Transverse colon (tissue), 4 donors: ENCODE measurements around the gene LAMTOR5. TPM values are rescaled to one million over a fixed set of nuclear protein-coding genes. Genes with fewer than 3 reads are reported as not detected.
"Not testable (repeated sequence)": the region's sequence is repeated elsewhere in the genome, so short reads cannot be mapped to it uniquely, and the experiment has no call there.

Experiments used
- DNase-seq: peaks from one replicate; pipeline ENCODE4 v3.0.0-alpha.2; 2019
- H3K27ac ChIP-seq, 4 donors: fragments of 200-600 bp; sonication (generic); 2 replicates each; pipeline ENCODE4 v1.5.1; 2016 to 2018; ENCODE audit warnings: inconsistent platforms in 4 of 4
- H3K27me3 ChIP-seq: fragments of 200-600 bp; sonication (generic); 2 replicates; pipeline ENCODE4 v1.5.1; 2017; ENCODE audit warnings: inconsistent platforms
- H3K36me3 ChIP-seq, 4 donors: fragments of 200-600 bp; sonication (generic); 2 replicates each; pipeline ENCODE4 v1.5.1; 2017 to 2019; ENCODE audit warnings: inconsistent platforms in 4 of 4
- H3K4me1 ChIP-seq, 4 donors: fragments of 200-600 bp; sonication (generic); 2 replicates each; pipeline ENCODE4 v1.5.1; 2017 to 2020; ENCODE audit warnings: inconsistent platforms in 4 of 4
- H3K4me3 ChIP-seq, 4 donors: fragments of 200-600 bp; sonication (generic); 1 replicate in 1 of 4; 2 replicates in 3 of 4; pipeline versions ENCODE4 v1.5.1 to v1.6.1; 2017 to 2019; ENCODE audit warnings: inconsistent platforms in 4 of 4
- H3K9me3 ChIP-seq, 2 donors: fragments of 200-600 bp; sonication (generic); 2 replicates each; pipeline ENCODE4 v1.5.1; 2017 to 2019; ENCODE audit warnings: inconsistent platforms in 2 of 2
- CTCF ChIP-seq, 5 experiments: fragments of 200-600 bp in 3 of 5; fragments of 450-650 bp in 2 of 5; sonication (generic) in 3 of 5; IDR thresholded peaks; 1 replicate in 2 of 5; 2 replicates in 3 of 5; pipeline ENCODE4 v1.5.1; 2016 to 2017; ENCODE audit warnings: antibody characterized with exemption in 5 of 5, inconsistent platforms in 3 of 5, mild to moderate bottlenecking in 2 of 5, moderate library complexity in 1 of 5
- EP300 ChIP-seq: sonication (generic); formaldehyde crosslinking; IDR thresholded peaks from one replicate; pipeline ENCODE4 v1.6.1; 2017; ENCODE audit warnings: antibody characterized with exemption, low read depth
- POLR2A ChIP-seq: fragments of 450-650 bp; IDR thresholded peaks from one replicate; pipeline ENCODE4 v1.6.1; 2016; ENCODE audit warnings: antibody characterized with exemption, mild to moderate bottlenecking, moderate library complexity
- POLR2AphosphoS5 ChIP-seq, 3 donors: sonication (generic); formaldehyde crosslinking; IDR thresholded peaks; one replicate each; pipeline ENCODE4 v1.6.1; 2016; ENCODE audit warnings: antibody characterized with exemption in 3 of 3
- WGBS, 2 donors: methylation state at CpG; one replicate each; pipeline ENCODE4 v1.1.5; 2018; ENCODE audit warnings: low coverage in 1 of 2; 5-methylcytosine and 5-hydroxymethylcytosine counted together
- in situ Hi-C, 4 donors: fragments of 200-750 bp; cut with MboI; loops; one replicate each; pipeline versions ENCODE4 v1.15.0 to v1.15.1; 2017; ENCODE audit warnings: low sequenced_read_pairs in 3 of 4, low pct_ligation_motif_present in 1 of 4, low pct_unique_long_range_greater_than_20kb in 1 of 4
- intact Hi-C: fragments of 100-400 bp; cut with DNase I; formaldehyde crosslinking; loops from one replicate; pipeline ENCODE4 v1.15.1; 2023; ENCODE audit warnings: low total_unique reads
- total RNA-seq, 4 donors: library from RNA; depleted of rRNA; stranded (reverse); fragments of >200 nt; gene quantifications; one replicate each; pipeline ENCODE4 v1.1.0, GENCODE V29; 2016

The LAMTOR5 gene
- total RNA-seq, 4 donors from 2014 or later, result 7.1 to 113 (median 38.2) TPM

DNA sequence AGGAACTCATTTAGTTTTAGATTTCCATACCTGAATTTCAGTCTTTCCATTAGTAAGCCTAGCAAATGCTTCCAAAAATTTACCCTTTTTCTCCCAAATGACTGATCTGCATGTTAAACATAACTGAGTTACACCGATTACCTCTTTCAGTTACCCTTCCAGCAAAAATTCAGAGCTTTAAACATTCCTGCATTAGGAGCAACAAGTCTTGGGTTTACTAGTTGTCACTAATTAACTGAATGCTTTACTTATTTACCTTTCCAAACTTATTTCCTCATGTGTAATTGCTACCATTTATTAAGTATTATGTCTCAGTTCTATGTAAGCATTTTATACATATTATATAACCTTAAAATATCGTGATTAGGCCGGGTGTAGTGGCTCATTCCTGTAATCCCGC, 3.1 kb downstream of the LAMTOR5 start:
- no peaks in the 10 kb centered on the region for H3K27me3 ChIP-seq
- no peak overlapping the region for H3K4me3 ChIP-seq
- 86 to 88% methylated on average over 3 to 4 of the region's 4 CpGs for WGBS, 2 donors
- intact Hi-C loops (no loop called here), in situ Hi-C loops (loop anchor here in 2 of 4 donors (5.0 to 10.0 kb wide), 2 partner anchors 60 to 62 kb away; no protein-coding TSS in a partner anchor)
- no peak for TF ChIP-seq EP300
- TF ChIP-seq POLR2AphosphoS5 (IDR thresholded peaks at IDR 0.05), result no peak
- TF ChIP-seq CTCF (IDR thresholded peaks at IDR 0.05), result no peak
- TF ChIP-seq POLR2A, result no peak
- H3K9me3 ChIP-seq, result no peaks in the 10 kb centered on the region
- H3K4me1 ChIP-seq, result peaks cover 9 to 24% (median 16%) of the 10 kb centered on the region in 4 donors
- no peak for DNase-seq
- H3K36me3 ChIP-seq, result peaks cover 0 to 57% (median 22%) of the 10 kb centered on the region in 4 donors
- no peak overlapping the region for H3K27ac ChIP-seq

- TF ChIP-seq EP300 (no peak), CTCF (IDR thresholded peaks at IDR 0.05) (no peak), POLR2AphosphoS5 (IDR thresholded peaks at IDR 0.05) (no peak), POLR2A (no peak)
- intact Hi-C loops, result no loop called here
- in situ Hi-C loops, result loop anchor here in 2 of 4 donors (5.0 to 10.0 kb wide), 2 partner anchors 59 to 62 kb away; no protein-coding TSS in a partner anchor
- no peak overlapping the region for H3K27ac ChIP-seq
- H3K4me1 ChIP-seq, result peaks cover 9 to 22% (median 16%) of the 10 kb centered on the region in 4 donors
- DNase-seq, result no peak
- H3K36me3 ChIP-seq, result peaks cover 0 to 60% (median 22%) of the 10 kb centered on the region in 4 donors
- no peaks in the 10 kb centered on the region for H3K9me3 ChIP-seq
- H3K4me3 ChIP-seq, result no peak overlapping the region
- H3K27me3 ChIP-seq, result no peaks in the 10 kb centered on the region
- WGBS, 2 donors, result 73 to 95% methylated on average over 2 to 5 of the region's 5 CpGs
Measured at GRCh38 chr1:110403805-110404204, 3.7 kb downstream of the LAMTOR5 start.

GRCh38 chr1:110396259-110396958, 11.1 kb downstream of the LAMTOR5 start:
- intact Hi-C loops, H3K27ac ChIP-seq, in situ Hi-C loops, DNase-seq, H3K9me3 ChIP-seq, H3K27me3 ChIP-seq, H3K4me3 ChIP-seq: not testable (repeated sequence)
- H3K36me3 ChIP-seq, result peaks cover 0 to 21% (median 6%) of the 10 kb centered on the region in 4 donors
- peaks cover 0 to 13% (median 9%) of the 10 kb centered on the region in 4 donors for H3K4me1 ChIP-seq
- WGBS, 2 donors, result 97% methylated on average over 39 of the region's 48 CpGs; no CpG with 5 or more reads in 1 of the 2 donors

DNA sequence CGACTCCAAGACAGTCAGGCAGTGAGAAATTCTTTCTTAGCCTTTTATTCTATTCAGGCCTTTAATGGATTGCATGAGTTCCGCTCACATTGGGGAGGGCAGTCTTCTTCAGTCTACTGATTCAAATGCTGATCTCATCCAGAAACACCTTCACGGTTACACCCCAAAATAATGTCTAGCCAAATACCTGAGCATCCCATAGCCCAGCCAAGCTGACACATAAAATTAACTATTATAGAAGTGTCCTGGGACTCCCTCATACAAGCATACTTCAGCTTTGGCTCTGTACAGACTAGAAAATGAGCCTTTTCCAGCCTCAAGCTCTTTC, 13.0 kb downstream of the LAMTOR5 start:
- Histone ChIP-seq H3K27me3 (no peaks in the 10 kb centered on the region), H3K9me3 (no peaks in the 10 kb centered on the region), H3K4me3 (no peak overlapping the region), H3K4me1 (peaks cover 0 to 19% (median 10%) of the 10 kb centered on the region in 4 donors), H3K36me3 (peaks cover 0 to 5% (median 0%) of the 10 kb centered on the region in 4 donors), H3K27ac (peak overlapping the region; percentile 41 to 55 (median 53))
- in situ Hi-C loops, result no loop called here
- 93% methylated on average over 3 of the region's 3 CpGs for WGBS, 2 donors
- no peak for TF ChIP-seq POLR2A
- TF ChIP-seq CTCF (IDR thresholded peaks at IDR 0.05), result no peak
- TF ChIP-seq EP300, result no peak
- TF ChIP-seq POLR2AphosphoS5 (IDR thresholded peaks at IDR 0.05), result no peak
- intact Hi-C loops, result no loop called here
- DNase-seq, result no peak
